Measurements from ENCODE around the gene CYP20A1.
"Not testable (repeated sequence)": the region's sequence is repeated elsewhere in the genome, so short reads cannot be mapped to it uniquely, and the experiment has no call there.

DNA sequence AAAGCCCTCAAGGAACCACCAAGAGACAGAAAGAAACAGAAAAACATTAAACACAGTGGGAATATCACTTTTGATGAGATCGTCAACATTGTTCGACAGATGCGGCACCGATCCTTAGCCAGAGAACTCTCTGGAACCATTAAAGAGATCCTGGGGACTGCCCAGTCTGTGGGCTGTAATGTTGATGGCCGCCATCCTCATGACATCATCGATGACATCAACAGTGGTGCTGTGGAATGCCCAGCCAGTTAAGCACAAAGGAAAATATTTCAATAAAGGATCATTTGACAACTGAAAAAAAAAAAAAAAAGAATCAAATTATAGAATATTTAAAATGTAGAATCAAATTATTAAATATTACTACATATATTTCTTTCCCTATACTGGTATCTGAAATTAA is 47.8 kb upstream of the CYP20A1 start:
- TF ChIP-seq, protein P1, sequence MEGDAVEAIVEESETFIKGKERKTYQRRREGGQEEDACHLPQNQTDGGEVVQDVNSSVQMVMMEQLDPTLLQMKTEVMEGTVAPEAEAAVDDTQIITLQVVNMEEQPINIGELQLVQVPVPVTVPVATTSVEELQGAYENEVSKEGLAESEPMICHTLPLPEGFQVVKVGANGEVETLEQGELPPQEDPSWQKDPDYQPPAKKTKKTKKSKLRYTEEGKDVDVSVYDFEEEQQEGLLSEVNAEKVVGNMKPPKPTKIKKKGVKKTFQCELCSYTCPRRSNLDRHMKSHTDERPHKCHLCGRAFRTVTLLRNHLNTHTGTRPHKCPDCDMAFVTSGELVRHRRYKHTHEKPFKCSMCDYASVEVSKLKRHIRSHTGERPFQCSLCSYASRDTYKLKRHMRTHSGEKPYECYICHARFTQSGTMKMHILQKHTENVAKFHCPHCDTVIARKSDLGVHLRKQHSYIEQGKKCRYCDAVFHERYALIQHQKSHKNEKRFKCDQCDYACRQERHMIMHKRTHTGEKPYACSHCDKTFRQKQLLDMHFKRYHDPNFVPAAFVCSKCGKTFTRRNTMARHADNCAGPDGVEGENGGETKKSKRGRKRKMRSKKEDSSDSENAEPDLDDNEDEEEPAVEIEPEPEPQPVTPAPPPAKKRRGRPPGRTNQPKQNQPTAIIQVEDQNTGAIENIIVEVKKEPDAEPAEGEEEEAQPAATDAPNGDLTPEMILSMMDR (IDR thresholded peaks at IDR 0.05; ENCODE audit: low read depth, low read length, poor library complexity, severe bottlenecking) = not testable (repeated sequence)
- not testable (repeated sequence) for TF ChIP-seq EZH2phosphoT487 (IDR thresholded peaks at IDR 0.05; ENCODE audit: borderline replicate concordance, low read length)
